GM13976 (cell line): ENCODE measurements around the gene MAN1B1.
A peak's percentile ranks its signal among the peaks of the same experiment; 100 is the strongest.

Source experiments
- DNase-seq: peaks from one replicate; pipeline ENCODE4 v3.0.0; 2012; ENCODE audit warnings: low spot score
- CTCF ChIP-seq: IDR thresholded peaks from 2 replicates; pipeline ENCODE4 v1.5.1; 2012; ENCODE audit warnings: borderline replicate concordance, mild to moderate bottlenecking; ENCODE audit not compliant: insufficient read depth; ENCODE audit errors: extremely low read depth, missing control alignments, control extremely low read depth
- in situ Hi-C: fragments of 300-500 bp; cut with MboI; formaldehyde crosslinking; loops from one replicate; pipeline ENCODE4 v1.12.0; 2022; ENCODE audit warnings: low sequenced_read_pairs, mixed read lengths, inconsistent platforms; ENCODE audit not compliant: unreplicated experiment

MAN1B1 gene

DNA sequence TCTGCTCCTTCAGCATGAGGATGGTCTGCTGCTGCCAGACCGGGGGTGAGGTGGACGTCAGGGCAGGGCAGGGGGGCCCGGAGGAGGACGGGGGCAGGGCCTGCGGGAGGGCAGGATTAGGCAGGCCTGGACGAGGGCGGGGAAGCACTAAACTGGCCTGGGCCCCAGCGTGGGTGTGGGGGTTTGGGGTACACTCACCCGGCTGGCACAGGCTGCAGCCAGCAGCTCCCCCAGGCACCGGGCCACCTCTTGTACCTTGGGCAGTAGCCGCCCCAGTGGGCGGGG is 22.0 kb upstream of the MAN1B1 start:
- in situ Hi-C loops, result no loop called here
- TF ChIP-seq CTCF, result no peak
- DNase-seq, result no peak

- in situ Hi-C loops, result no loop called here
- DNase-seq, result no peak
- no peak for TF ChIP-seq CTCF
Observed at GRCh38 chr9:137065336-137065967, 21.3 kb upstream of the MAN1B1 start.

GRCh38 chr9:137066096-137066861 is 20.5 kb upstream of the MAN1B1 start:
- DNase-seq, result no peak
- no peak for TF ChIP-seq CTCF
- in situ Hi-C loops, result no loop called here

- peak; percentile 76 for TF ChIP-seq CTCF
- in situ Hi-C loops, result no loop called here
- DNase-seq, result peak; percentile 90
Observed at GRCh38 chr9:137067860-137068538, 18.8 kb upstream of the MAN1B1 start.

GRCh38 chr9:137068539-137069507 is 18.0 kb upstream of the MAN1B1 start:
- DNase-seq, result no peak
- in situ Hi-C loops, result no loop called here
- TF ChIP-seq CTCF, result no peak

DNA sequence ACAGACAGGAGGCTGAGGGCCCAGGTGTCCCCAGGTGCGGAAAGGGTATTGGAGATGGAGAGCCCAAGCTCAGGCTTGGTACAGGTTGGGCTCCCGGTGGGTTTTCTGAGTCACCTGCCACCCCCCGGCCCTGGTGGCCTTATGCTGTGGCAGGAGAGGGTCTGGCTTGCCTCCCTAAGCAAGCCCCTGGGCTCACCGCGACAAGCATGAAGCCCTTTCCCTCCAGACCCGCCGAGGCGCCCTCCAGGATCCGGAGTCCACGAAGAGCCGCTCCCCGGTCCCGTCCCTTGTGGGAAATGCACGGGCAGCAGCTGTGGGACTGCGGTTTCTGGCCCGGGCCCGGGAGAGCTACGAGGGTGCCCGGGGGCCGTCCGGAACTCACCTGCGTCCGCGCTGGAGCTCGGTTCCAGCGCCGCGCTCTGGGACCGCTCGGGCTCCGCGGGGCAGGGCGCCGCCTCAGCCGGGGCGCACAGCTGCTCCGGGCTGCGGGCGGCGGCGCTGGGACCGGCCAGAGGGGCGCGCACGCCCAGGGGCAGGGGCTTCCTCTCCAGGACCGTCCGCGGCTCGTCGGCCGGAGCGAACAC is 17.2 kb upstream of the MAN1B1 start:
- TF ChIP-seq CTCF, result no peak
- peak; percentile 44 for DNase-seq
- in situ Hi-C loops, result no loop called here
